K562 (cell line): ENCODE results near the gene CPSF4. TPM values are rescaled to one million over a fixed set of nuclear protein-coding genes. Genes with fewer than 3 reads are reported as not detected.

Source experiments
- ATAC-seq: fragments of 200-7000 bp; cut with Tn5 transposase; 3 replicates; pipeline ENCODE4 v1.9.1; 2020; ENCODE audit warnings: moderate library complexity
- BruUV-seq: library from RNA; stranded (reverse); fragments of 400-500 nt; replicated peaks from 2 replicates; lab custom pipeline; 2021; lab: Mats Ljungman, UMichigan
- CTCF ChIA-PET: fragments of 300-600 bp; formaldehyde crosslinking; extraction: SDS; loops from one replicate; lab custom pipeline; 2021; ENCODE audit warnings: low intra/inter-chr PET ratio; lab: Yijun Ruan, JAX
- POLR2A ChIA-PET: fragments of 300-600, 350-650 bp; sonication (Branson Sonifier 250); formaldehyde crosslinking; extraction: SDS; loops from one replicate; lab custom pipeline; 2021; ENCODE audit warnings: antibody characterized with exemption, inconsistent platforms; lab: Yijun Ruan, JAX
- DNase-seq, 4 experiments: peaks; one replicate each; pipeline versions ENCODE4 v3.0.0 to v3.0.0-alpha.2; 2011 to 2018; ENCODE audit warnings: low spot score in 3 of 4, mixed read lengths in 3 of 4; ENCODE audit errors: extremely low read depth in 1 of 4
- FAIRE-seq: peaks from 2 replicates; lab custom pipeline; 2011; peaks lifted over from hg19 to GRCh38; lab: Jason Lieb, UNC
- H2AFZ ChIP-seq: 2 replicates; pipeline ENCODE4 v1.6.0; 2011; ENCODE audit warnings: low read depth, low read length, control low read depth, inconsistent platforms
- H3K27ac ChIP-seq: fragments of 200-600 bp; 3 replicates; pipeline ENCODE4 v1.8.0; 2011; ENCODE audit warnings: low read depth, mild to moderate bottlenecking, control low read depth, inconsistent platforms, low read length, moderate library complexity, mixed read lengths; ENCODE audit errors: extremely low read depth
- H3K27me3 ChIP-seq, 2 experiments: fragments of 300-600 bp in 1 of 2; 2 replicates in 1 of 2; 3 replicates in 1 of 2; pipeline versions ENCODE4 v1.6.0 to v1.8.0; 2011; ENCODE audit warnings: inconsistent platforms in 2 of 2, low read length in 2 of 2, mild to moderate bottlenecking in 1 of 2, mixed read lengths in 1 of 2, moderate library complexity in 1 of 2; ENCODE audit not compliant: control insufficient read depth in 2 of 2, insufficient read depth in 2 of 2
- H3K36me3 ChIP-seq: fragments of 300-600 bp; 3 replicates; pipeline ENCODE4 v1.8.0; 2011; ENCODE audit warnings: mild to moderate bottlenecking, low read length, inconsistent platforms; ENCODE audit not compliant: control insufficient read depth, insufficient read depth
- H3K4me1 ChIP-seq, 2 experiments: fragments of 200-600 bp in 1 of 2; replicated peaks in 1 of 2; 2 replicates in 1 of 2; 3 replicates in 1 of 2; pipeline versions ENCODE4 v1.5.1 to v1.8.0; 2011; ENCODE audit warnings: inconsistent platforms in 2 of 2, low read length in 2 of 2, mild to moderate bottlenecking in 1 of 2, mixed read lengths in 1 of 2, moderate library complexity in 1 of 2; ENCODE audit not compliant: control insufficient read depth in 2 of 2, insufficient read depth in 2 of 2
- H3K4me2 ChIP-seq: 2 replicates; pipeline ENCODE4 v1.6.1; 2011; ENCODE audit warnings: low read length, control low read depth, inconsistent platforms, mixed read lengths; ENCODE audit not compliant: insufficient read depth
- H3K4me3 ChIP-seq: fragments of 200-600 bp; sonication (generic), shearing (Covaris generic); 2 replicates; pipeline ENCODE4 v1.5.1; 2016; ENCODE audit warnings: control low read depth, inconsistent platforms
- H3K79me2 ChIP-seq: fragments of 200-600 bp; 3 replicates; pipeline ENCODE4 v1.8.0; 2011; ENCODE audit warnings: low read length, inconsistent platforms; ENCODE audit not compliant: control insufficient read depth, insufficient read depth
- H3K9ac ChIP-seq, 2 experiments: 2 replicates each; pipeline versions ENCODE4 v1.6.0 to v1.6.1; 2011; ENCODE audit warnings: low read depth in 2 of 2, low read length in 2 of 2, control low read depth in 1 of 2, inconsistent platforms in 1 of 2, mild to moderate bottlenecking in 1 of 2, mixed read lengths in 1 of 2; ENCODE audit not compliant: insufficient read depth in 1 of 2
- H3K9me1 ChIP-seq: one replicate; pipeline ENCODE4 v1.6.0; 2011; ENCODE audit warnings: inconsistent platforms, mild to moderate bottlenecking, low read length, moderate library complexity; ENCODE audit not compliant: control insufficient read depth, insufficient read depth
- H3K9me3 ChIP-seq: replicated peaks from 2 replicates; pipeline ENCODE4 v1.5.1; 2011; ENCODE audit warnings: low read depth, low read length, inconsistent platforms; ENCODE audit not compliant: control insufficient read depth, insufficient read depth
- H4K20me1 ChIP-seq: replicated peaks from 2 replicates; pipeline ENCODE4 v1.6.1; 2011; ENCODE audit warnings: low read length, inconsistent platforms, mixed read lengths; ENCODE audit not compliant: control insufficient read depth, insufficient read depth
- FUS ChIP-seq: fragments of 200-400 bp; formaldehyde crosslinking; optimal IDR thresholded peaks from 2 replicates; pipeline ENCODE3; 2017; ENCODE audit warnings: low read depth, low read length
- GABPB1 ChIP-seq: sonication (generic); formaldehyde crosslinking; IDR thresholded peaks from 2 replicates; pipeline ENCODE4 v1.8.0; 2022; ENCODE audit warnings: mild to moderate bottlenecking, missing genetic modification reagents
- NCOR1 ChIP-seq: fragments of 450-650 bp; IDR thresholded peaks from 2 replicates; pipeline ENCODE4 v1.6.1; 2016; ENCODE audit warnings: mild to moderate bottlenecking, moderate library complexity
- POLR2G ChIP-seq: fragments of 200-400 bp; formaldehyde crosslinking; IDR thresholded peaks from 2 replicates; pipeline ENCODE4 v1.6.1; 2017; ENCODE audit warnings: low read depth, mild to moderate bottlenecking, antibody characterized with exemption, low read length, moderate library complexity
- PREB ChIP-seq: sonication (generic); formaldehyde crosslinking; IDR thresholded peaks from 2 replicates; pipeline ENCODE4 v1.8.1; 2023; ENCODE audit warnings: mild to moderate bottlenecking, missing genetic modification reagents
- RAD21 ChIP-seq, 2 experiments: fragments of 250-450 bp in 1 of 2; fragments of 450-650 bp in 1 of 2; sonication (Bioruptor Pico) in 1 of 2; formaldehyde crosslinking in 1 of 2; IDR thresholded peaks in 1 of 2; conservative IDR thresholded peaks in 1 of 2; 2 replicates each; pipeline versions ENCODE4 v1.4.0 to v1.8.0; 2020 to 2022; ENCODE audit warnings: mild to moderate bottlenecking in 2 of 2, moderate library complexity in 1 of 2
- RFX7 ChIP-seq: fragments of 250-450 bp; sonication (Bioruptor Pico); IDR thresholded peaks from 2 replicates; pipeline ENCODE4 v1.5.1; 2021; ENCODE audit warnings: mild to moderate bottlenecking
- TAF15 ChIP-seq: fragments of 200-400 bp; formaldehyde crosslinking; IDR thresholded peaks from 2 replicates; pipeline ENCODE4 v1.6.1; 2017; ENCODE audit warnings: mild to moderate bottlenecking, low read depth, low read length, moderate library complexity
- THAP7 ChIP-seq: fragments of 250-450 bp; sonication (Bioruptor Pico); IDR thresholded peaks from 2 replicates; pipeline ENCODE4 v1.5.0; 2021
- ZNF197 ChIP-seq: fragments of 200-800 bp; sonication (Bioruptor generic); IDR thresholded peaks from 2 replicates; pipeline ENCODE4 v1.6.1; 2016; ENCODE audit warnings: low read depth, missing genetic modification characterization, missing compliant biosample characterization
- ZNF232 ChIP-seq: sonication (generic); formaldehyde crosslinking; IDR thresholded peaks from 2 replicates; pipeline ENCODE4 v1.8.0; 2022; ENCODE audit warnings: mild to moderate bottlenecking, missing genetic modification reagents
- ZNF274 ChIP-seq: IDR thresholded peaks from 2 replicates; pipeline ENCODE4 v1.6.1; 2011; ENCODE audit warnings: low read depth, mild to moderate bottlenecking, low read length, moderate library complexity, borderline replicate concordance
- ZNF766 ChIP-seq: fragments of 200-800 bp; sonication (Bioruptor generic); conservative IDR thresholded peaks from 2 replicates; pipeline ENCODE4 v1.6.1; 2016; ENCODE audit warnings: missing genetic modification characterization, missing compliant biosample characterization
- WGBS: fragments of 100-300 bp; shearing (Covaris generic); methylation state at CpG from one replicate; pipeline ENCODE4 v1.1.6; 2016; ENCODE audit warnings: low coverage, mixed read lengths; ENCODE audit not compliant: insufficient coverage; ENCODE audit errors: missing lambda C conversion rate; 5-methylcytosine and 5-hydroxymethylcytosine counted together
- in situ Hi-C: fragments of 300-500 bp; cut with MboI; formaldehyde crosslinking; loops from 4 replicates; pipeline ENCODE4 v1.15.0; 2018; ENCODE audit warnings: inconsistent platforms, mixed read lengths
- intact Hi-C: fragments of 100-400 bp; cut with micrococcal nuclease; formaldehyde crosslinking; loops from 2 replicates; pipeline ENCODE4 v1.14.2; 2022
- polyA plus RNA-seq, 8 experiments: library from polyadenylated mRNA; depleted of rRNA in 4 of 8; stranded (reverse) in 5 of 8; unstranded in 3 of 8; fragments of >200 nt; fragmentation: Nextera tagmentation in 2 of 8; fragmentation: Illumina TruSeq in 1 of 8; extraction: Ambion mirVana in 2 of 8; extraction: Trizol in 1 of 8; gene quantifications; 2 replicates each; pipeline versions ENCODE4 v1.2.1 to v1.2.3, GENCODE V29; 2011 to 2014; ENCODE audit warnings: inconsistent platforms in 1 of 8, missing spikeins in 1 of 8
- total RNA-seq, 7 experiments: library from RNA; depleted of rRNA in 6 of 7; stranded (reverse); fragments of >200 nt in 6 of 7; fragmentation: Illumina TruSeq in 2 of 7; extraction: Trizol in 2 of 7; gene quantifications; 2 replicates each; pipeline versions ENCODE4 v1.2.1 to v1.2.3, GENCODE V29; 2011 to 2021; ENCODE audit warnings: low replicate concordance in 1 of 7
- TF ChIP-seq, protein P1 (sequence below), 3 experiments: IDR thresholded peaks in 2 of 3; conservative IDR thresholded peaks in 1 of 3; 2 replicates each; pipeline ENCODE4 v1.5.1; 2011 to 2012; ENCODE audit warnings: low read length in 3 of 3, mild to moderate bottlenecking in 3 of 3, control low read depth in 2 of 3, improper control_type of control experiment in 1 of 3, inconsistent platforms in 1 of 3, low read depth in 1 of 3, mixed read lengths in 1 of 3, moderate library complexity in 1 of 3; ENCODE audit not compliant: insufficient read depth in 2 of 3

CPSF4 gene
- total and polyA plus RNA-seq, 9 of the 15 experiments (the other 6 are each of a cell fraction or from before 2014, with no cell fraction given), result 16.9 to 118 (median 71.7) TPM

GRCh38 chr7:99459087-99459486 lies 20.3 kb downstream of the CPSF4 start (continued):
- TF ChIP-seq PREB (CRISPR knock-in tag), result 0 out of 2 replicates have a peak, but pooled peaks have one; percentile 59
- TF ChIP-seq, protein P1, sequence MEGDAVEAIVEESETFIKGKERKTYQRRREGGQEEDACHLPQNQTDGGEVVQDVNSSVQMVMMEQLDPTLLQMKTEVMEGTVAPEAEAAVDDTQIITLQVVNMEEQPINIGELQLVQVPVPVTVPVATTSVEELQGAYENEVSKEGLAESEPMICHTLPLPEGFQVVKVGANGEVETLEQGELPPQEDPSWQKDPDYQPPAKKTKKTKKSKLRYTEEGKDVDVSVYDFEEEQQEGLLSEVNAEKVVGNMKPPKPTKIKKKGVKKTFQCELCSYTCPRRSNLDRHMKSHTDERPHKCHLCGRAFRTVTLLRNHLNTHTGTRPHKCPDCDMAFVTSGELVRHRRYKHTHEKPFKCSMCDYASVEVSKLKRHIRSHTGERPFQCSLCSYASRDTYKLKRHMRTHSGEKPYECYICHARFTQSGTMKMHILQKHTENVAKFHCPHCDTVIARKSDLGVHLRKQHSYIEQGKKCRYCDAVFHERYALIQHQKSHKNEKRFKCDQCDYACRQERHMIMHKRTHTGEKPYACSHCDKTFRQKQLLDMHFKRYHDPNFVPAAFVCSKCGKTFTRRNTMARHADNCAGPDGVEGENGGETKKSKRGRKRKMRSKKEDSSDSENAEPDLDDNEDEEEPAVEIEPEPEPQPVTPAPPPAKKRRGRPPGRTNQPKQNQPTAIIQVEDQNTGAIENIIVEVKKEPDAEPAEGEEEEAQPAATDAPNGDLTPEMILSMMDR (IDR thresholded peaks at IDR 0.05 in 2 of 3, conservative IDR thresholded peaks at IDR 0.05 in 1 of 3; ENCODE audit: insufficient read depth in 2 of 3, low read depth in 1 of 3, low read length in 3 of 3), result peak; percentile 54 to 74 (median 60)

DNA sequence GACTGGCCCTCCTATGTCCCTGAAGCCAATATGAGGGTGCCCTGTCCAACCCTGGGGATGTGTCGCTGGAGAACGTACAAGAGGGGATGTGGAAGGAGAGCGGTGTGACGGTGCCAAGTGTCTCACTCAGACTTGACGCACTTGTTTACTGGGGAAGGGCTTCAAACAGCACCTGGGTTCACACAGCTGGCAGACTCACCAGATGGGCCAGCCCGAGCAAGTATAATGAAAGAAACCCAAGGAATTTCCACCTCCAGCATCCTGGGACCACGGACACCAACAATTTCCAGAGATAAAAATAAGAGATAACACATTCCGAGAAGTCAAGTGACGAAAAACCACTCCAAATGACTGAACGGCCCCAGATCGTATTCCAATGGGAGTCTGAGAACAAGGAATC lies 21.9 kb downstream of the CPSF4 start:
- Histone ChIP-seq H2AFZ (no peak overlapping the region), H3K4me2 (no peak overlapping the region), H3K4me1 (peaks cover 13 to 31% of the 10 kb centered on the region in 2 experiments; a peak in 4 of 5 replicates), H3K27ac (no peak overlapping the region), H3K9ac (peak overlapping the region in 1 of 2 experiments; percentile 33; a peak in 1 of 4 replicates), H4K20me1 (peaks cover 58% of the 10 kb centered on the region), H3K79me2 (peaks cover 87% of the 10 kb centered on the region), H3K9me3 (no peaks in the 10 kb centered on the region), H3K4me3 (no peak overlapping the region), H3K27me3 (no peaks in the 10 kb centered on the region), H3K36me3 (peaks cover 94% of the 10 kb centered on the region), H3K9me1 (no peaks in the 10 kb centered on the region)
- BruUV-seq, result no TSS peak
- FAIRE-seq, result no peak
- in situ Hi-C loops (no loop called here), intact Hi-C loops (no loop called here)
- 83% methylated on average over 11 of the region's 11 CpGs for WGBS
- ChIA-PET CTCF (no interaction called here), POLR2A (interaction anchor here (0.6 to 1.5 kb wide), 3 partner anchors 10 to 777 kb away, joined by 3 to 6 read pairs (median 3); partner anchors contain the start of genes BUD31 and PDAP1)
- TF ChIP-seq ZNF766 (CRISPR knock-in tag) (no peak), ZNF232 (CRISPR knock-in tag) (no peak), ZNF274 (no peak), NCOR1 (no peak), ZNF197 (CRISPR knock-in tag) (no peak), THAP7 (CRISPR knock-in tag) (no peak), RAD21 (CRISPR knock-in tag; conservative IDR thresholded peaks at IDR 0.05 in 1 of 2, IDR thresholded peaks at IDR 0.05 in 1 of 2) (no peak), FUS (no peak), RFX7 (CRISPR knock-in tag) (no peak), GABPB1 (CRISPR knock-in tag) (no peak), POLR2G (no peak), TAF15 (no peak)
- no peak for DNase-seq
- no peak for ATAC-seq
